GM20431 (cell line): ENCODE data around the gene ALOX15.
"Not testable (repeated sequence)": the region's sequence is repeated elsewhere in the genome, so short reads cannot be mapped to it uniquely, and the experiment has no call there.

Experiments used
- in situ Hi-C: fragments of 300-500 bp; cut with MseI, MboI; formaldehyde crosslinking; loops from one replicate; pipeline ENCODE4 v1.15.0; 2020; ENCODE audit warnings: low sequenced_read_pairs; ENCODE audit not compliant: unreplicated experiment

The ALOX15 gene

GRCh38 chr17:4641297-4642195, at the start of gene ALOX15:
Gene ALOX15 (minus strand): TSS chr17:4641678. CDS start chr17:4641651, 27 bp downstream.
- in situ Hi-C loops: no loop called here

- in situ Hi-C loops: no loop called here
Measured at GRCh38 chr17:4690745-4691144, 49.3 kb upstream of the ALOX15 start.

- in situ Hi-C loops: not testable (repeated sequence)
Measured at GRCh38 chr17:4689872-4690271, 48.4 kb upstream of the ALOX15 start.

GRCh38 chr17:4683739-4684138, 42.3 kb upstream of the ALOX15 start:
- in situ Hi-C loops: not testable (repeated sequence)

GRCh38 chr17:4679658-4680057, 38.2 kb upstream of the ALOX15 start:
- in situ Hi-C loops: no loop called here

GRCh38 chr17:4678448-4679026, 37.1 kb upstream of the ALOX15 start:
- in situ Hi-C loops: no loop called here

GRCh38 chr17:4676791-4677190, 35.3 kb upstream of the ALOX15 start:
- in situ Hi-C loops: no loop called here

- in situ Hi-C loops: no loop called here
Measured at GRCh38 chr17:4675791-4676190, 34.3 kb upstream of the ALOX15 start.

GRCh38 chr17:4674685-4674998, 33.2 kb upstream of the ALOX15 start:
- in situ Hi-C loops: no loop called here

GRCh38 chr17:4673986-4674684, 32.7 kb upstream of the ALOX15 start:
- in situ Hi-C loops: no loop called here

GRCh38 chr17:4673169-4673568, 31.7 kb upstream of the ALOX15 start:
- in situ Hi-C loops: no loop called here

- in situ Hi-C loops: no loop called here
Measured at GRCh38 chr17:4672751-4673150, 31.3 kb upstream of the ALOX15 start.

GRCh38 chr17:4672055-4672630, 30.7 kb upstream of the ALOX15 start:
- in situ Hi-C loops: no loop called here

- in situ Hi-C loops: no loop called here
Measured at GRCh38 chr17:4667166-4667565, 25.7 kb upstream of the ALOX15 start.

GRCh38 chr17:4666296-4666695, 24.8 kb upstream of the ALOX15 start:
- in situ Hi-C loops: no loop called here

GRCh38 chr17:4665027-4665426, 23.5 kb upstream of the ALOX15 start:
- in situ Hi-C loops: no loop called here

- in situ Hi-C loops: no loop called here
Measured at GRCh38 chr17:4664230-4664629, 22.8 kb upstream of the ALOX15 start.

GRCh38 chr17:4663711-4664110, 22.2 kb upstream of the ALOX15 start:
- in situ Hi-C loops: no loop called here

- in situ Hi-C loops: no loop called here
Measured at GRCh38 chr17:4658478-4659305, 17.2 kb upstream of the ALOX15 start.

GRCh38 chr17:4657678-4658077, 16.2 kb upstream of the ALOX15 start:
- in situ Hi-C loops: no loop called here
